ENCODE results near the gene BTBD6.

BTBD6 gene

GRCh38 chr14:105229099-105229655 is 19.2 kb upstream of the BTBD6 start:
- no peak for DNase-seq (ENCODE audit: low read depth in 1 of 2, low spot score in 1 of 2)

- DNase-seq (ENCODE audit: low read depth in 1 of 2, low spot score in 1 of 2), result no peak
Observed at GRCh38 chr14:105240811-105241576, 7.3 kb upstream of the BTBD6 start.

GRCh38 chr14:105241641-105242040 is 6.7 kb upstream of the BTBD6 start:
- DNase-seq (ENCODE audit: low read depth in 1 of 2, low spot score in 1 of 2), result no peak

GRCh38 chr14:105244334-105244733 is 4.0 kb upstream of the BTBD6 start:
- DNase-seq (ENCODE audit: low read depth in 1 of 2, low spot score in 1 of 2), result no peak

- DNase-seq (ENCODE audit: low read depth in 1 of 2, low spot score in 1 of 2), result no peak
Observed at GRCh38 chr14:105247026-105247425, 1.3 kb upstream of the BTBD6 start.

- DNase-seq (ENCODE audit: low read depth in 1 of 2, low spot score in 1 of 2), result no peak
Observed at GRCh38 chr14:105247715-105248367, 492 bp upstream of the BTBD6 start.

GRCh38 chr14:105249182-105250007 is 1.1 kb downstream of the BTBD6 start:
- no peak for DNase-seq (ENCODE audit: low read depth in 1 of 2, low spot score in 1 of 2)

GRCh38 chr14:105250008-105250366 is 1.7 kb downstream of the BTBD6 start:
- no peak for DNase-seq (ENCODE audit: low read depth in 1 of 2, low spot score in 1 of 2)

- DNase-seq (ENCODE audit: low read depth in 1 of 2, low spot score in 1 of 2), result no peak
Observed at GRCh38 chr14:105250986-105251385, 2.7 kb downstream of the BTBD6 start.

GRCh38 chr14:105251920-105252319 is 3.6 kb downstream of the BTBD6 start:
- no peak for DNase-seq (ENCODE audit: low read depth in 1 of 2, low spot score in 1 of 2)

- DNase-seq (ENCODE audit: low read depth in 1 of 2, low spot score in 1 of 2), result no peak
Observed at GRCh38 chr14:105252552-105253328, 4.4 kb downstream of the BTBD6 start.

GRCh38 chr14:105253329-105253682 is 5.0 kb downstream of the BTBD6 start:
- DNase-seq (ENCODE audit: low read depth in 1 of 2, low spot score in 1 of 2), result no peak

GRCh38 chr14:105255021-105255507 is 6.7 kb downstream of the BTBD6 start:
- no peak for DNase-seq (ENCODE audit: low read depth in 1 of 2, low spot score in 1 of 2)

- no peak for DNase-seq (ENCODE audit: low read depth in 1 of 2, low spot score in 1 of 2)
Observed at GRCh38 chr14:105256292-105256960, 8.1 kb downstream of the BTBD6 start.

GRCh38 chr14:105257464-105257863 is 9.1 kb downstream of the BTBD6 start:
- no peak for DNase-seq (ENCODE audit: low read depth in 1 of 2, low spot score in 1 of 2)

GRCh38 chr14:105258846-105259245 is 10.5 kb downstream of the BTBD6 start:
- DNase-seq (ENCODE audit: low read depth in 1 of 2, low spot score in 1 of 2), result no peak

- DNase-seq (ENCODE audit: low read depth in 1 of 2, low spot score in 1 of 2), result no peak
Observed at GRCh38 chr14:105260959-105261358, 12.6 kb downstream of the BTBD6 start.

GRCh38 chr14:105261781-105262180 is 13.4 kb downstream of the BTBD6 start:
- DNase-seq (ENCODE audit: low read depth in 1 of 2, low spot score in 1 of 2), result no peak

- no peak for DNase-seq (ENCODE audit: low read depth in 1 of 2, low spot score in 1 of 2)
Observed at GRCh38 chr14:105267820-105268548, 19.7 kb downstream of the BTBD6 start.

Measured in stimulated activated CD4-positive, alpha-beta T cell treated with anti-CD3 and anti-CD28 coated beads, Interleukin-15, amount 100 ng/mL, for 1 hour (primary cell).